ENCODE data around the gene UBE2E2.

Gene UBE2E2

DNA sequence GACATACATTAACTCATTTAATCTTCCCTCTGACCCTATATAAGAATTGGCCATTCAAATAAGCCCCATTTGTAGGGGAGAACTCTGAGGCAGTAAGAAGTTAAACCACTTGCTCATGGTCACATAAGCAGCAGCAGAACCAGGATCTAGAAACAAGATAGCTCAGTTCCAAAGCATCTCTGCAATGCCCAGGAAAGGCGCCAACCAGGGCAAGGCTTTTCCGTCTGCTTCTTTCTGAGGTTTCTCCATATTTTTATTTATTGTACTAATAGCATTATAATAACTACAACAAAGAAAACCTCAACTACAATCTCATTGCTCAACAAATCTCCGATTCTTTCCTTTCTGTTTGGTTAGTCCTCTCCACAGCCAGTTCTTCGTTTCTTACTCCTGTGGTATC is 4.3 kb upstream of the UBE2E2 start:
- Mint-ChIP-seq H3K9me3 (no peaks in the 10 kb centered on the region), H3K4me1 (peaks cover 6% of the 10 kb centered on the region), H3K36me3 (ENCODE audit: low read depth) (no peaks in the 10 kb centered on the region), H3K27ac (no peak overlapping the region), H3K4me3 (peak overlapping the region in 1 of 3 experiments; percentile 19), H3K27me3 (ENCODE audit: low read depth) (peaks cover 14% of the 10 kb centered on the region)
- TF ChIP-seq, protein P1, sequence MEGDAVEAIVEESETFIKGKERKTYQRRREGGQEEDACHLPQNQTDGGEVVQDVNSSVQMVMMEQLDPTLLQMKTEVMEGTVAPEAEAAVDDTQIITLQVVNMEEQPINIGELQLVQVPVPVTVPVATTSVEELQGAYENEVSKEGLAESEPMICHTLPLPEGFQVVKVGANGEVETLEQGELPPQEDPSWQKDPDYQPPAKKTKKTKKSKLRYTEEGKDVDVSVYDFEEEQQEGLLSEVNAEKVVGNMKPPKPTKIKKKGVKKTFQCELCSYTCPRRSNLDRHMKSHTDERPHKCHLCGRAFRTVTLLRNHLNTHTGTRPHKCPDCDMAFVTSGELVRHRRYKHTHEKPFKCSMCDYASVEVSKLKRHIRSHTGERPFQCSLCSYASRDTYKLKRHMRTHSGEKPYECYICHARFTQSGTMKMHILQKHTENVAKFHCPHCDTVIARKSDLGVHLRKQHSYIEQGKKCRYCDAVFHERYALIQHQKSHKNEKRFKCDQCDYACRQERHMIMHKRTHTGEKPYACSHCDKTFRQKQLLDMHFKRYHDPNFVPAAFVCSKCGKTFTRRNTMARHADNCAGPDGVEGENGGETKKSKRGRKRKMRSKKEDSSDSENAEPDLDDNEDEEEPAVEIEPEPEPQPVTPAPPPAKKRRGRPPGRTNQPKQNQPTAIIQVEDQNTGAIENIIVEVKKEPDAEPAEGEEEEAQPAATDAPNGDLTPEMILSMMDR (IDR thresholded peaks at IDR 0.05; ENCODE audit: unreplicated experiment in 3 of 3), result no peak

DNA sequence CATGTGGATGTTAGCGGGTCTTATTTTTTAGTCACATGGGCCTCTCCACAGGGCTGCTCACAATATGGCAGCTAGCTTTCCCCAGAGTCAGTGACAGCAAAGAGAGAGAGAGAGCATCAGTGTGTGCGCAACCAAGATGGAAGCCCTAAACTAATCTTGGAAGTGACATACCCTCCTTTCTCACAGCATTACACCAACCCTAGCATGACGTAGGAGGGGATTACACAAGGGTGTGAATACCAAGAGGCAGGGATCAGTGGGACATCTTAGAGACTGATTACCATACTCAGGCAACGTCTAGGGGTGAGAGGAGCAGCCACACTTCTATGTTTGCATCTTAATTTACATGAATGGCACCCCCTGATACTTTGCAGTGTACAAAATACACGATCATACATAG is 3.5 kb upstream of the UBE2E2 start:
- peaks cover 8% of the 10 kb centered on the region for H3K27me3 Mint-ChIP-seq (ENCODE audit: low read depth)
- H3K4me1 Mint-ChIP-seq, result peaks cover 11% of the 10 kb centered on the region
- H3K4me3 Mint-ChIP-seq, result no peak overlapping the region
- H3K36me3 Mint-ChIP-seq (ENCODE audit: low read depth), result no peaks in the 10 kb centered on the region
- H3K9me3 Mint-ChIP-seq, result no peaks in the 10 kb centered on the region
- H3K27ac Mint-ChIP-seq, result no peak overlapping the region
- TF ChIP-seq, protein P1 (IDR thresholded peaks at IDR 0.05; ENCODE audit: unreplicated experiment in 3 of 3), result no peak

DNA sequence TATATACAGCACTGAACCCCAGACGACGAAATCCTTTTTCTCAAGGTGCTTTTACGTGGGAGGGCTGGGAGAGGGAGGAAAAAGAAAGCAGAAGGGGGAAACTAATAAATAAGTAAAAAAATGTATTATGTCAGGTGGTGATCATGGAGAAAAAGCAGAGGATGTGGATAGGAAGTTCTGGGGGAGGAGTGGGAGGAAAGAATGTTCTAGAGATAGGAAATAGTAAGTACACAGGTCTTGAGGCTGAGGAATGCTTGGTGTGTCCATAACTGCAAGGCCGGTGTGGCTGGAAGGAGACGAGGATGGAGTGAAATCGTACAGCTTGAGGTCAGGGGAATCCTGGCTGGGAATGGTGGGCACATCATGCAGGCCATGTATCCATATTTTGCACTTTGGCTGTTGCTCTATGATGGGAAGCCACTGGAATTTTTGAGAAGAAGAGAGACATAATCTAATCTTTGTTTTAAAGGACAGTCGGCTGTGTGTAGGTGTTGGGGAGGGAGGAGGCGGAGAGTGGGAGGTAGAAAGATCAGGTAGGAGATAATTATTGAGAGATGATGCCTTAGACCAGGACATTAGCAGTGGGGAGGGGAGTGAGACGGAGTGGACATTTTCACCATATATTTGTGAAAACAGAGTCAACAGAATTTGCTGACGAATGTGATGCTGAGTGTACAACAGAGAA is 1.8 kb upstream of the UBE2E2 start:
- Mint-ChIP-seq H3K4me3 (peak overlapping the region; percentile 79 to 85 (median 82)), H3K4me1 (peaks cover 12% of the 10 kb centered on the region), H3K27me3 (ENCODE audit: low read depth) (peaks cover 8% of the 10 kb centered on the region), H3K36me3 (ENCODE audit: low read depth) (no peaks in the 10 kb centered on the region), H3K9me3 (no peaks in the 10 kb centered on the region), H3K27ac (peak overlapping the region; percentile 21 to 69 (median 58))
- TF ChIP-seq, protein P1 (IDR thresholded peaks at IDR 0.05; ENCODE audit: unreplicated experiment in 3 of 3), result no peak

DNA sequence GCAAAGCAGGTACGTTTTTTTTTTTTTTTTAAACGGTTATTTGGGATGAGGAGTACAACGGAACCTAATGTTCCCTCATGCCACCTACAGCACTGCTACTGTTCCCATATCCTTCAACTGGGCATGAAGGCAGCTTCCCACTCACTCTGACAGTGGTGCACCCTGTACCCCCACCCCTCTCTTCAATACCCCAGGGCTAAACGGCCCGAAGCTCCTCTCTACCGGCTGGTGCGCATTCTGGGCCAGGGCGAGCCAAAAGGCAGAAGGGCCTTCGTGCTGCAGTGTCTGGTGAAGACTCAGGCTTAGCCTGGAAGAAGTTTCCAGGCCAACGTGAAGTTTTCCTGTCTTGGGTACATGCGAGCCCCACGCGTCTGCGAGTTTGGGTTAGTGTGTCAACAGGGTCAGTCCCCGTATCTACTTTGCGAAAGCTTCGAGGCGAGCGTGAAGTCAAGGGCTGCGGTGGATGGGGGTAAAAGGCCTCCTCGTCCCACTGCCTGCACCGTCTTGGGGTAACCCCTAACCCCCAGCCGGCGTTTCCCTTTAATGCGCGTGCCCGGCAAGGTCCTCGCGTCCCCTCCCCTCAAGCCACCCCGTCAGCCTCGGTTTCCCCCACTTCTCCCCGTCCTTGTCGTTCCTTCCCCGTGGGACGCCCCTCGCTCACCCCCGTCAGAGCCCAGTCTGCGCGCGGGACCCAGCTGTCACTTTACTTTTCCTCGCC is 765 bp upstream of the UBE2E2 start:
- Mint-ChIP-seq H3K27me3 (ENCODE audit: low read depth) (peaks cover 8% of the 10 kb centered on the region), H3K4me1 (peaks cover 19% of the 10 kb centered on the region), H3K4me3 (peak overlapping the region; percentile 79 to 85 (median 82)), H3K27ac (peak overlapping the region; percentile 21 to 69 (median 58)), H3K9me3 (no peaks in the 10 kb centered on the region), H3K36me3 (ENCODE audit: low read depth) (no peaks in the 10 kb centered on the region)
- TF ChIP-seq, protein P1 (IDR thresholded peaks at IDR 0.05; ENCODE audit: unreplicated experiment in 3 of 3), result no peak

DNA sequence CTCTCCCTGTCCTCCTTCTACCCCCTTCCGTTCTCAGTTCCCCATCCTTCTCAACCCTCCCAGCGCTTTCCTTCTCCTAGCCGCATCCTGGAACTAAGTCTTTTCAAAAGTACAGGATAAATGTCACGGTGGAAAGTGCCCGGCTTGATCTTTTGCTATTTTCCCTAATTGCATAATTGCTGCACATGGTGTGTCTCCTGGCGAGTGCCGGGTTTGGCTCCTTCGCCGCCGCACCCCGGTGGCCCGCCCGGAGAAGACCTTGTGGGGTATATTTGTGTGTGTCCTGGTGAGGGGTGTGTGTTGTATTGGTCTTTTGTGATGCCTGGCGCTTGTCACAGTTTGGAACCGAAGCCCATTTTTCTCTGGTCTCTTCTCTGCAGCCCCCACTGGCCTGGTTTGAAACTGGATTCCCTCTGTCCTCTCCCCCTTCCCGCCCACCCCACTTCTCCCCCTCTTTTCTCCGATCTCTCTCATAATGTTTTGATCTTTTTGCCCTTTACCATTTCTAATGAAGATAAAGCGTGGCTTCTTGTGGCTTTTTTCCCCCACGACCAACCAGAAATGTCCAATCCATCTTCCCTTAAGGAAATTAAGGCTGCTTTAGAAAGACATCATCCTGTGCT is 692 bp downstream of the UBE2E2 start:
- Mint-ChIP-seq H3K9me3 (no peaks in the 10 kb centered on the region), H3K36me3 (ENCODE audit: low read depth) (no peaks in the 10 kb centered on the region), H3K4me1 (peaks cover 21% of the 10 kb centered on the region), H3K4me3 (peak overlapping the region; percentile 95 to 98 (median 97)), H3K27me3 (ENCODE audit: low read depth) (peaks cover 3% of the 10 kb centered on the region), H3K27ac (peak overlapping the region; percentile 64 to 84 (median 78))
- TF ChIP-seq, protein P1 (IDR thresholded peaks at IDR 0.05; ENCODE audit: unreplicated experiment in 3 of 3), result no peak
